Naive B cell (primary cell): ENCODE measurements around the gene SH3PXD2A. TPM values are rescaled to one million over a fixed set of nuclear protein-coding genes. Genes with fewer than 3 reads are reported as not detected.

Experiments used
- ATAC-seq, 2 donors: fragments of 150-1000 bp; cut with Tn5 transposase; 2 replicates each; pipeline ENCODE4 v1.10.0; 2021; ENCODE audit warnings: low read depth in 2 of 2, mild to moderate bottlenecking in 2 of 2, moderate library complexity in 2 of 2
- DNase-seq: peaks from one replicate; pipeline ENCODE4 v3.0.0; 2022
- H3K27ac Mint-ChIP-seq, 6 donors: one replicate each; pipeline ENCODE4 v1.8.0; 2020 to 2022; ENCODE audit warnings: mild to moderate bottlenecking in 6 of 6, mixed read lengths in 6 of 6, moderate library complexity in 5 of 6, inconsistent platforms in 2 of 6
- H3K27me3 Mint-ChIP-seq, 3 donors: one replicate each; pipeline ENCODE4 v1.8.0; 2021 to 2022; ENCODE audit warnings: mixed read lengths in 3 of 3, mild to moderate bottlenecking in 1 of 3
- H3K36me3 Mint-ChIP-seq, 2 donors: one replicate each; pipeline ENCODE4 v1.8.0; 2020 to 2022; ENCODE audit warnings: mixed read lengths in 2 of 2, inconsistent platforms in 1 of 2, mild to moderate bottlenecking in 1 of 2
- H3K4me1 Mint-ChIP-seq, 3 donors: one replicate each; pipeline ENCODE4 v1.8.0; 2020 to 2022; ENCODE audit warnings: mixed read lengths in 3 of 3, inconsistent platforms in 1 of 3, mild to moderate bottlenecking in 1 of 3, moderate library complexity in 1 of 3
- H3K4me3 Mint-ChIP-seq, 8 donors: one replicate each; pipeline ENCODE4 v1.8.0; 2020 to 2022; ENCODE audit warnings: mild to moderate bottlenecking in 8 of 8, mixed read lengths in 8 of 8, moderate library complexity in 8 of 8, inconsistent platforms in 2 of 8
- H3K9me3 Mint-ChIP-seq, 7 donors: one replicate each; pipeline ENCODE4 v1.8.0; 2020 to 2022; ENCODE audit warnings: mixed read lengths in 7 of 7, mild to moderate bottlenecking in 5 of 7, inconsistent platforms in 2 of 7, moderate library complexity in 1 of 7
- polyA plus RNA-seq, 6 donors: library from polyadenylated mRNA; unstranded; fragments of 300-500 nt; fragmentation: Illumina TruSeq; gene quantifications; one replicate each; pipeline ENCODE4 v1.2.3, GENCODE V29; 2021; ENCODE audit warnings: low read depth in 6 of 6

The SH3PXD2A gene
- polyA plus RNA-seq, 6 donors from 2014 or later = 0.47 to 1.4 (median 0.72) TPM; not detected in 1

- no peak overlapping the region for H3K27ac Mint-ChIP-seq
- H3K4me1 Mint-ChIP-seq = no peaks in the 10 kb centered on the region
- H3K9me3 Mint-ChIP-seq = no peaks in the 10 kb centered on the region
- ATAC-seq (no peak), DNase-seq (no peak)
- peaks cover 0 to 7% (median 0%) of the 10 kb centered on the region in 3 donors for H3K27me3 Mint-ChIP-seq
- H3K4me3 Mint-ChIP-seq = no peak overlapping the region
- no peaks in the 10 kb centered on the region for H3K36me3 Mint-ChIP-seq
Observed at GRCh38 chr10:103712146-103712545, 143.2 kb downstream of the SH3PXD2A start.

GRCh38 chr10:103711351-103711994, 143.9 kb downstream of the SH3PXD2A start:
- peaks cover 0 to 7% (median 0%) of the 10 kb centered on the region in 3 donors for H3K27me3 Mint-ChIP-seq
- H3K4me1 Mint-ChIP-seq = no peaks in the 10 kb centered on the region
- ATAC-seq (no peak), DNase-seq (no peak)
- no peaks in the 10 kb centered on the region for H3K9me3 Mint-ChIP-seq
- H3K4me3 Mint-ChIP-seq = no peak overlapping the region
- no peak overlapping the region for H3K27ac Mint-ChIP-seq
- no peaks in the 10 kb centered on the region for H3K36me3 Mint-ChIP-seq

- H3K27ac Mint-ChIP-seq = no peak overlapping the region
- H3K9me3 Mint-ChIP-seq = no peaks in the 10 kb centered on the region
- no peak overlapping the region for H3K4me3 Mint-ChIP-seq
Observed at GRCh38 chr10:103710490-103710889, 144.9 kb downstream of the SH3PXD2A start.

GRCh38 chr10:103709341-103709920, 145.9 kb downstream of the SH3PXD2A start:
- no peaks in the 10 kb centered on the region for H3K4me1 Mint-ChIP-seq
- H3K27ac Mint-ChIP-seq = peak overlapping the region in 1 of 6 donors; percentile 59
- peaks cover 0 to 7% (median 0%) of the 10 kb centered on the region in 3 donors for H3K27me3 Mint-ChIP-seq
- no peaks in the 10 kb centered on the region for H3K9me3 Mint-ChIP-seq
- no peak for ATAC-seq
- no peaks in the 10 kb centered on the region for H3K36me3 Mint-ChIP-seq
- H3K4me3 Mint-ChIP-seq = no peak overlapping the region
- DNase-seq = no peak

More at GRCh38 chr10:103710490-103710889, 144.9 kb downstream of the SH3PXD2A start:
- Mint-ChIP-seq H3K36me3 (no peaks in the 10 kb centered on the region), H3K27me3 (peaks cover 0 to 7% (median 0%) of the 10 kb centered on the region in 3 donors), H3K4me1 (no peaks in the 10 kb centered on the region)
- DNase-seq = no peak
- no peak for ATAC-seq

GRCh38 chr10:103708627-103709288, 146.6 kb downstream of the SH3PXD2A start:
- no peaks in the 10 kb centered on the region for H3K36me3 Mint-ChIP-seq
- no peak overlapping the region for H3K4me3 Mint-ChIP-seq
- H3K4me1 Mint-ChIP-seq = no peaks in the 10 kb centered on the region
- no peaks in the 10 kb centered on the region for H3K9me3 Mint-ChIP-seq
- DNase-seq (no peak), ATAC-seq (no peak)
- H3K27ac Mint-ChIP-seq = peak overlapping the region in 2 of 6 donors; percentile 48 to 59
- peaks cover 0 to 7% (median 0%) of the 10 kb centered on the region in 3 donors for H3K27me3 Mint-ChIP-seq

GRCh38 chr10:103707956-103708626, 147.3 kb downstream of the SH3PXD2A start:
- Mint-ChIP-seq H3K4me1 (no peaks in the 10 kb centered on the region), H3K27ac (no peak overlapping the region), H3K9me3 (no peaks in the 10 kb centered on the region), H3K27me3 (peaks cover 0 to 7% (median 0%) of the 10 kb centered on the region in 3 donors), H3K4me3 (no peak overlapping the region), H3K36me3 (no peaks in the 10 kb centered on the region)
- ATAC-seq (no peak), DNase-seq (no peak)

- no peak overlapping the region for H3K27ac Mint-ChIP-seq
- no peaks in the 10 kb centered on the region for H3K4me1 Mint-ChIP-seq
- DNase-seq (no peak), ATAC-seq (no peak)
- H3K36me3 Mint-ChIP-seq = no peaks in the 10 kb centered on the region
- H3K27me3 Mint-ChIP-seq = peaks cover 0 to 7% (median 0%) of the 10 kb centered on the region in 3 donors
- no peaks in the 10 kb centered on the region for H3K9me3 Mint-ChIP-seq
- no peak overlapping the region for H3K4me3 Mint-ChIP-seq
Observed at GRCh38 chr10:103706762-103707161, 148.6 kb downstream of the SH3PXD2A start.

- Mint-ChIP-seq H3K4me3 (no peak overlapping the region), H3K9me3 (no peaks in the 10 kb centered on the region), H3K4me1 (no peaks in the 10 kb centered on the region), H3K27ac (no peak overlapping the region), H3K27me3 (peaks cover 0 to 7% (median 0%) of the 10 kb centered on the region in 3 donors), H3K36me3 (no peaks in the 10 kb centered on the region)
- ATAC-seq (no peak), DNase-seq (no peak)
Observed at GRCh38 chr10:103706047-103706446, 149.3 kb downstream of the SH3PXD2A start.

- DNase-seq (no peak), ATAC-seq (no peak)
- Mint-ChIP-seq H3K27me3 (peaks cover 0 to 4% (median 2%) of the 10 kb centered on the region in 3 donors), H3K36me3 (no peaks in the 10 kb centered on the region), H3K4me1 (no peaks in the 10 kb centered on the region), H3K27ac (peak overlapping the region in 1 of 6 donors; percentile 49), H3K9me3 (no peaks in the 10 kb centered on the region), H3K4me3 (no peak overlapping the region)
Observed at GRCh38 chr10:103703941-103704919, 151.1 kb downstream of the SH3PXD2A start.

- no peak overlapping the region for H3K4me3 Mint-ChIP-seq
Observed at GRCh38 chr10:103701380-103702222, 153.8 kb downstream of the SH3PXD2A start.

GRCh38 chr10:103700436-103700715, 155.0 kb downstream of the SH3PXD2A start:
- no peak for ATAC-seq
- Mint-ChIP-seq H3K4me1 (peaks cover 9 to 18% (median 11%) of the 10 kb centered on the region in 3 donors), H3K27ac (peak overlapping the region in 2 of 6 donors; percentile 44 to 70), H3K9me3 (no peaks in the 10 kb centered on the region), H3K27me3 (peaks cover 0 to 10% (median 0%) of the 10 kb centered on the region in 3 donors), H3K4me3 (no peak overlapping the region), H3K36me3 (no peaks in the 10 kb centered on the region)
- DNase-seq = no peak

More at GRCh38 chr10:103701380-103702222, 153.8 kb downstream of the SH3PXD2A start:
- DNase-seq (no peak), ATAC-seq (no peak)
- H3K4me1 Mint-ChIP-seq = peaks cover under 1 to 6% (median under 1%) of the 10 kb centered on the region in 3 donors
- H3K27me3 Mint-ChIP-seq = peaks cover 0 to 10% (median 0%) of the 10 kb centered on the region in 3 donors
- H3K36me3 Mint-ChIP-seq = no peaks in the 10 kb centered on the region
- H3K9me3 Mint-ChIP-seq = no peaks in the 10 kb centered on the region
- no peak overlapping the region for H3K27ac Mint-ChIP-seq
